Smooth muscle cell (in vitro differentiated cells): Measurements from ENCODE around the gene SPINK9. TPM values are rescaled to one million over a fixed set of nuclear protein-coding genes. Genes with fewer than 3 reads are reported as not detected.
A peak's percentile ranks its signal among the peaks of the same experiment; 100 is the strongest.

Experiments
- DNase-seq: peaks from one replicate; lab custom pipeline; 2025; ENCODE audit not compliant: unreplicated experiment; lab: John Stamatoyannopoulos, UW
- H2AFZ ChIP-seq: fragments of 200-600 bp; sonication (generic); 2 replicates; pipeline ENCODE4 v1.6.0; 2016; ENCODE audit warnings: antibody characterized with exemption, low read depth, mild to moderate bottlenecking
- H3F3A ChIP-seq: fragments of 200-600 bp; sonication (generic); 2 replicates; pipeline ENCODE4 v1.6.0; 2017; ENCODE audit warnings: antibody characterized with exemption, low read depth
- H3K27ac ChIP-seq: fragments of 200-600 bp; sonication (generic); 2 replicates; pipeline ENCODE4 v1.5.1; 2016; ENCODE audit warnings: low read depth, mild to moderate bottlenecking
- H3K27me3 ChIP-seq: fragments of 200-600 bp; sonication (generic); 2 replicates; pipeline ENCODE4 v1.6.1; 2016; ENCODE audit warnings: low read depth, mild to moderate bottlenecking
- H3K36me3 ChIP-seq: fragments of 200-600 bp; sonication (generic); 2 replicates; pipeline ENCODE4 v1.5.1; 2016; ENCODE audit warnings: low read depth
- H3K4me1 ChIP-seq: fragments of 200-600 bp; sonication (generic); 2 replicates; pipeline ENCODE4 v1.5.1; 2016; ENCODE audit warnings: low read depth
- H3K4me2 ChIP-seq: fragments of 200-600 bp; sonication (generic); 2 replicates; pipeline ENCODE4 v1.6.0; 2016; ENCODE audit warnings: mild to moderate bottlenecking
- H3K4me3 ChIP-seq: fragments of 200-600 bp; sonication (generic); 2 replicates; pipeline ENCODE4 v1.5.1; 2016; ENCODE audit warnings: mild to moderate bottlenecking
- H3K79me2 ChIP-seq: fragments of 200-600 bp; sonication (generic); 2 replicates; pipeline ENCODE4 v1.6.0; 2016; ENCODE audit warnings: low read depth, mild to moderate bottlenecking
- H3K9ac ChIP-seq: fragments of 200-600 bp; sonication (generic); 2 replicates; pipeline ENCODE4 v1.6.0; 2016; ENCODE audit warnings: low read depth
- H3K9me3 ChIP-seq: fragments of 200-600 bp; sonication (generic); replicated peaks from 2 replicates; pipeline ENCODE4 v1.5.1; 2016; ENCODE audit warnings: low read depth
- H4K20me1 ChIP-seq: fragments of 200-600 bp; sonication (generic); 2 replicates; pipeline ENCODE4 v1.6.0; 2016; ENCODE audit warnings: low read depth
- WGBS: methylation state at CpG from one replicate; pipeline ENCODE4 v1.1.7; 2016; ENCODE audit warnings: low lambda C conversion rate; 5-methylcytosine and 5-hydroxymethylcytosine counted together
- polyA plus RNA-seq: library from polyadenylated mRNA; unstranded; fragments of >200 nt; fragmentation: Nextera tagmentation; extraction: Ambion mirVana; gene quantifications from 2 replicates; pipeline ENCODE4 v1.2.1, GENCODE V29; 2016
- total RNA-seq: library from RNA; depleted of rRNA; stranded (reverse); fragments of >200 nt; gene quantifications from 2 replicates; pipeline ENCODE4 v1.2.3, GENCODE V29; 2014
- TF ChIP-seq, protein P1 (sequence below): fragments of 200-600 bp; sonication (generic); IDR thresholded peaks from 2 replicates; pipeline ENCODE4 v1.5.1; 2017; ENCODE audit warnings: borderline replicate concordance, mild to moderate bottlenecking, antibody characterized with exemption; ENCODE audit not compliant: insufficient read depth, poor library complexity, severe bottlenecking

Gene SPINK9
- total and polyA plus RNA-seq, 2 experiments from 2014 or later = 5.3 to 5.9 TPM

DNA sequence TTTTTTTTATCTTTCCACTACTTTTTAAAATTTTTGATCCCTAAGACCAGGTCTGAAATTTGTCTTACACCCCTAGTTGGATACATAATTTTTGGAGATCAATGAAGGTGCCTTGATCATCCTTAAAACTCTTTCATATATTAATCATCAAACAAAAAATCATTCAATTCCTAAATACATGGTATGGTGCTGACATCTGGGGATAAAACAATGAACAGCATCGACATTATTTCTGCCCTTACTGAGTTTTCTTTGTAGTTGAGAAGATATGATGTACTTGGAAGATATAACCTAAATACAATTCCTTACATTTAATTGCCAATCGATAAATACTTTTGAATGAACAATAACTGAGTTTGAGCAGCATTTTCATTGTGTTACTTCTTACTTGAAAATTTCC lies 18.3 kb downstream of the SPINK9 start:
- no peaks in the 10 kb centered on the region for H3K27me3 ChIP-seq
- no peaks in the 10 kb centered on the region for H3K9me3 ChIP-seq
- H2AFZ ChIP-seq = no peak overlapping the region
- H3K9ac ChIP-seq = no peak overlapping the region
- DNase-seq = no peak
- no peaks in the 10 kb centered on the region for H3K36me3 ChIP-seq
- no peak overlapping the region for H3K4me2 ChIP-seq
- no peak overlapping the region for H3K27ac ChIP-seq
- H4K20me1 ChIP-seq = no peaks in the 10 kb centered on the region
- no peaks in the 10 kb centered on the region for H3F3A ChIP-seq
- TF ChIP-seq, protein P1, sequence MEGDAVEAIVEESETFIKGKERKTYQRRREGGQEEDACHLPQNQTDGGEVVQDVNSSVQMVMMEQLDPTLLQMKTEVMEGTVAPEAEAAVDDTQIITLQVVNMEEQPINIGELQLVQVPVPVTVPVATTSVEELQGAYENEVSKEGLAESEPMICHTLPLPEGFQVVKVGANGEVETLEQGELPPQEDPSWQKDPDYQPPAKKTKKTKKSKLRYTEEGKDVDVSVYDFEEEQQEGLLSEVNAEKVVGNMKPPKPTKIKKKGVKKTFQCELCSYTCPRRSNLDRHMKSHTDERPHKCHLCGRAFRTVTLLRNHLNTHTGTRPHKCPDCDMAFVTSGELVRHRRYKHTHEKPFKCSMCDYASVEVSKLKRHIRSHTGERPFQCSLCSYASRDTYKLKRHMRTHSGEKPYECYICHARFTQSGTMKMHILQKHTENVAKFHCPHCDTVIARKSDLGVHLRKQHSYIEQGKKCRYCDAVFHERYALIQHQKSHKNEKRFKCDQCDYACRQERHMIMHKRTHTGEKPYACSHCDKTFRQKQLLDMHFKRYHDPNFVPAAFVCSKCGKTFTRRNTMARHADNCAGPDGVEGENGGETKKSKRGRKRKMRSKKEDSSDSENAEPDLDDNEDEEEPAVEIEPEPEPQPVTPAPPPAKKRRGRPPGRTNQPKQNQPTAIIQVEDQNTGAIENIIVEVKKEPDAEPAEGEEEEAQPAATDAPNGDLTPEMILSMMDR = no peak
- H3K4me1 ChIP-seq = no peaks in the 10 kb centered on the region
- H3K4me3 ChIP-seq = no peak overlapping the region
- no peaks in the 10 kb centered on the region for H3K79me2 ChIP-seq
- WGBS = 87% methylated on average over 2 of the region's 2 CpGs

DNA sequence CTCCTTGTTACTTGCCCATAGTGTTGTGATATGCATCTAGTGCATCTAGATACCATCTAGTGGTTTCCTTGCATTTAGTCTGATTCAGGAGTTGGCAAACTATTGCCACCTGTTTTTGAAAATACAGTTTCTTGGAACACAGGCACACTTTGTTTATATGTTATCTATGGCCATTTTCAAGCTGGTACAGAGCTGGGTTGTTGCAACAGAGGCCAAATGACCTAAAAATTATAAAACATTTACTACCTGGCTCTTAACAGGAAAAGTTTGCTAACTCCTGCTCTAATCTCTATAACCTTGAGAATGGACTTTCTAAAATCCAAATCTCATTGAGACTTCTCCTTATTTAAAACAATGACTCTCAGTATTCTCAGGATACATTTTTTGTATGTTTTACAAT lies 29.0 kb downstream of the SPINK9 start:
- Histone ChIP-seq H3K27me3 (peaks cover 9% of the 10 kb centered on the region), H3K9ac (no peak overlapping the region), H3K4me1 (no peaks in the 10 kb centered on the region), H3K9me3 (no peaks in the 10 kb centered on the region), H3K4me3 (no peak overlapping the region), H3K79me2 (no peaks in the 10 kb centered on the region), H4K20me1 (no peaks in the 10 kb centered on the region), H3K27ac (no peak overlapping the region), H3F3A (no peaks in the 10 kb centered on the region), H3K36me3 (peaks cover 7% of the 10 kb centered on the region), H3K4me2 (no peak overlapping the region), H2AFZ (no peak overlapping the region)
- DNase-seq = no peak
- TF ChIP-seq, protein P1 = no peak

DNA sequence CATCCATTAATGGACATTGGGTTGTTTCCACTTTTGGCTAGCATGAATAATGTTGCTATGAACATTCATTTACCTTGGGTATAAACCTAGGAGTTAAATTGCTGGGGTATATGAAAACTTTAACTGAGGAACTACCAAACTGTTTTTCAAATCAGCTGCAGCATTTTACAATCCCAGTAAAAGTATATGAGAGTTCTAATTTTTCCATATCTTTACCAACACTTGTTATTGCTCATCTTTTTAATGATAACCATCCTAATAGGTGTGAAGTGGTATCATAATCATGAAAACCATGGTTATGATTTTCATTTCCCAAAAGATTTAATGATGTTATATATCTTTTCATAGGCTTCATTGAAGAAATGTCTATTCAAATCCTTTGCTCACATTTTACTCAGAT lies 32.9 kb downstream of the SPINK9 start:
- Histone ChIP-seq H3K79me2 (no peaks in the 10 kb centered on the region), H3K27ac (no peak overlapping the region), H3K4me2 (no peak overlapping the region), H4K20me1 (no peaks in the 10 kb centered on the region), H3K4me3 (no peak overlapping the region), H3K27me3 (peaks cover 9% of the 10 kb centered on the region), H3K9ac (no peak overlapping the region), H3K4me1 (no peaks in the 10 kb centered on the region), H3F3A (no peaks in the 10 kb centered on the region), H2AFZ (no peak overlapping the region), H3K36me3 (peaks cover 7% of the 10 kb centered on the region), H3K9me3 (no peaks in the 10 kb centered on the region)
- no peak for DNase-seq
- TF ChIP-seq, protein P1 = no peak

DNA sequence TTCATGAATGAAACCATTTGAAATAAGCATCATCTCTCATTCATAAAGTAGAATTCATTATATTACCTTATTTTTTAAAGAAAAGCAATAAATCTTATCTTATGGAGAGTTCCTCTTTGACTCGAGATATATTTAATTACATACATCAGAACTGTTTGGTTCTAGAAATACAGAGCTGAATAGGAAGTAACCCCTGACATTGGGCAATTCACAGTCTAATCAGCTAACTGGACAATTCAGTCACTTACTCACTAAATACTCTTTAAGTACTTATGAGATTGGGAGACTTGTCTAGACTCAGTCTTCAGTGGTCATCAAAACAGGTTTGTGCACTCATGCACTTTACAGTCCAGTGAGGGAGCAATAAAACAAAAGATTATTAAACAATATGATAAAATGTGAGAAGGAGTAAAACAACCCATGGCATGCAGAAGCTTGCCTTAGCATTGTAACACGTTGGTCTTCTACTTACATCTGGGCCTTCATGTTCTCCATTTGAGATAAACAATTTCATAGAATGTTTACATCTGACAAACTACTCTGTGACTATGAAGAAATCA lies 36.9 kb downstream of the SPINK9 start:
- Histone ChIP-seq H3K4me2 (no peak overlapping the region), H3K36me3 (peaks cover 7% of the 10 kb centered on the region), H4K20me1 (no peaks in the 10 kb centered on the region), H3K27ac (peak overlapping the region; percentile 15), H3F3A (no peaks in the 10 kb centered on the region), H3K4me3 (no peak overlapping the region), H3K9ac (no peak overlapping the region), H3K27me3 (no peaks in the 10 kb centered on the region), H2AFZ (no peak overlapping the region), H3K4me1 (peaks cover 4% of the 10 kb centered on the region), H3K9me3 (no peaks in the 10 kb centered on the region), H3K79me2 (no peaks in the 10 kb centered on the region)
- DNase-seq = no peak
- 57% methylated on average over 2 of the region's 2 CpGs for WGBS
- TF ChIP-seq, protein P1 = no peak
